ENCODE results near the gene ZNF512B.
"Not testable (repeated sequence)": the region's sequence is repeated elsewhere in the genome, so short reads cannot be mapped to it uniquely, and the experiment has no call there.

The ZNF512B gene

DNA sequence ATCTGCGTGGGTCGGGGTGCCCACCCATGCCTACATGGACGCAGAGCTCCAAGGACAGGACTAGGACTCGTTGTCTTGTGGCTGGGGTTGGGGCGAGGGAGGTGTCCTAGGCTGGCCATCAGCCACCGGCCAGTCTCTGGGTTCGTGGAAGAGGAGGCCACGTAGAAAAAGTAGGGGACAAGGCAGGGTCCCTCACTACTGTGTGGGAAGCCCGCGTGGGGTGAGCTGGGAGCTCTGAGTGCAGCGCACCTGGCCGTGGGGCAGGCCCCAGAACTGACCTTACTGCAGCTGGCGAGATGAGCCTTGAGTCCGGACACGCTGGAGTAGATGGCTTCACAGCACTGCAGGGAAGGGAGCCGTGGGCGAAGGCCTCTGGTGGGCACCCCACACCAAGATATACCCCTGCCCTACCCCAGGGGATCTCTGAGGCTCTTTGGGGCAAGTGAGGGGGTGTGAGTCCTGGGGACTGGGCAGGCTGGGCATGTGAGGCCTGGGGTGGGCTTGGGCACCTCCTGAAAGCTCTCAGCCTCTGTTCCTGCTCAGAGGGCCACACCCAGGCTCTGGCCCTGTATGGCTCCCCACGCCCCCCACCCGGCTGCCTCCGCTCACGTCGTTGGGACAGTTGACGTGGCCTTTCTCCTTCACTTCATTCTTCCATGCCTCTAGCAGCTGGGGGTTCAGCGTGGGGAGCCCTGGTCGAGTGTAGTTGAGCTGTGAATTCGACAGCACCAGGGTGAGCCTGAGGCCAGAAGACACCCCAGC, 7.9 kb downstream of the ZNF512B start:
- no peak for TF ChIP-seq EZH2phosphoT487 (IDR thresholded peaks at IDR 0.05; ENCODE audit: borderline replicate concordance)
- TF ChIP-seq, protein P1, sequence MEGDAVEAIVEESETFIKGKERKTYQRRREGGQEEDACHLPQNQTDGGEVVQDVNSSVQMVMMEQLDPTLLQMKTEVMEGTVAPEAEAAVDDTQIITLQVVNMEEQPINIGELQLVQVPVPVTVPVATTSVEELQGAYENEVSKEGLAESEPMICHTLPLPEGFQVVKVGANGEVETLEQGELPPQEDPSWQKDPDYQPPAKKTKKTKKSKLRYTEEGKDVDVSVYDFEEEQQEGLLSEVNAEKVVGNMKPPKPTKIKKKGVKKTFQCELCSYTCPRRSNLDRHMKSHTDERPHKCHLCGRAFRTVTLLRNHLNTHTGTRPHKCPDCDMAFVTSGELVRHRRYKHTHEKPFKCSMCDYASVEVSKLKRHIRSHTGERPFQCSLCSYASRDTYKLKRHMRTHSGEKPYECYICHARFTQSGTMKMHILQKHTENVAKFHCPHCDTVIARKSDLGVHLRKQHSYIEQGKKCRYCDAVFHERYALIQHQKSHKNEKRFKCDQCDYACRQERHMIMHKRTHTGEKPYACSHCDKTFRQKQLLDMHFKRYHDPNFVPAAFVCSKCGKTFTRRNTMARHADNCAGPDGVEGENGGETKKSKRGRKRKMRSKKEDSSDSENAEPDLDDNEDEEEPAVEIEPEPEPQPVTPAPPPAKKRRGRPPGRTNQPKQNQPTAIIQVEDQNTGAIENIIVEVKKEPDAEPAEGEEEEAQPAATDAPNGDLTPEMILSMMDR (conservative IDR thresholded peaks at IDR 0.05; ENCODE audit: low read length), result no peak
- Histone ChIP-seq H4K20me1 (ENCODE audit: insufficient read depth, low read length, poor library complexity, severe bottlenecking) (no peaks in the 10 kb centered on the region), H3K4me3 (ENCODE audit: low read length, poor library complexity, severe bottlenecking) (no peak overlapping the region), H3K9me2 (replicated peaks; ENCODE audit: low read depth, low read length) (no peaks in the 10 kb centered on the region), H3F3A (ENCODE audit: low read depth) (no peaks in the 10 kb centered on the region), H3K79me2 (ENCODE audit: insufficient read depth, low read length) (no peaks in the 10 kb centered on the region), H2AFZ (ENCODE audit: low read length) (no peak overlapping the region), H3K9me3 (ENCODE audit: insufficient read depth, low read depth, low read length) (no peaks in the 10 kb centered on the region), H3K27me3 (ENCODE audit: insufficient read depth, low read length, poor library complexity, severe bottlenecking) (no peaks in the 10 kb centered on the region), H3K4me2 (ENCODE audit: low read depth, low read length, poor library complexity, severe bottlenecking) (no peak overlapping the region), H3K36me3 (ENCODE audit: insufficient read depth, low read length) (no peaks in the 10 kb centered on the region), H3K4me1 (ENCODE audit: insufficient read depth, low read length, poor library complexity, severe bottlenecking) (peaks cover 12% of the 10 kb centered on the region), H3K9ac (ENCODE audit: low read depth, low read length, poor library complexity, severe bottlenecking) (no peak overlapping the region)

DNA sequence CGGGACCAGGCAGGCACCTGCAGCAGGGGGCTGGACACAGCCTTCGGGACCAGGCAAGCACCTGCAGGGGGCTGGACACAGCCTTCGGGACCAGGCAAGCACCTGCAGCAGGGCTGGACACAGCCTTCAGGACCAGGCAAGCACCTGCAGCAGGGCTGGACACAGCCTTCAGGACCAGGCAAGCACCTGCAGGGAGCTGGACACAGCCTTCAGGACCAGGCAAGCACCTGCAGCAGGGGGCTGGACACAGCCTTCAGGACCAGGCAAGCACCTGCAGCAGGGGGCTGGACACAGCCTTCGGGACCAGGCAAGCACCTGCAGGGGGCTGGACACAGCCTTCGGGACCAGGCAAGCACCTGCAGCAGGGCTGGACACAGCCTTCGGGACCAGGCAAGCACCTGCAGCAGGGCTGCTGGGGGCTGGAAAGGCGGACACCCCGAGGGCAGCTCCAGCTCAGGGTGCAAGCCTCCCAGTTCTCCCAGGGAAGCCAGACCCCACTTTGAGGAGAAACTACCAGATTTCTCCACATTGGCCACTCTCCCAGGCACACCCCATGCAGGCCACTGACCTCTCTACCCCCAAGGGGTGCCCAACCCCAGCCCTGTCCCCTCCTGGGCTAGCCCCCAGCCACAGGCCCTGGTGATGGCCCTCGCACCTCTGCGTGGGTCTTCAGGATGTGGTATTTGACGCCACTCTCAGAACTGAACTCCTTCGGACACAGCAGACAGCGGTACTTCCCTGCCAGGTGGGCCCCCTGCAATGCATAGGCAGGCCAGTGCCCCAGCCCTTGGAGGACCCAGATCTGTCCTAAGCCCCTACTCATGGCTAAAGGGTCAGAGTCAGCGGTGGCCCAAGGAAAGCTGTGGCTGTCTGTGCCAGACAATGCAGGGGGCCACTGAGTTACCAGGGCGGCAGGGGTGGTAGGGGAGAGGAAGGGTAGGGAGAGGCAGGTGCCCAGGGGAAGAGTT, 8.8 kb downstream of the ZNF512B start:
- not testable (repeated sequence) for H3F3A ChIP-seq (ENCODE audit: low read depth); H3K27me3 ChIP-seq (ENCODE audit: insufficient read depth, low read length, poor library complexity, severe bottlenecking); H3K36me3 ChIP-seq (ENCODE audit: insufficient read depth, low read length); H2AFZ ChIP-seq (ENCODE audit: low read length); H3K79me2 ChIP-seq (ENCODE audit: insufficient read depth, low read length); H3K9ac ChIP-seq (ENCODE audit: low read depth, low read length, poor library complexity, severe bottlenecking); H3K9me3 ChIP-seq (ENCODE audit: insufficient read depth, low read depth, low read length); H3K4me3 ChIP-seq (ENCODE audit: low read length, poor library complexity, severe bottlenecking); H3K4me2 ChIP-seq (ENCODE audit: low read depth, low read length, poor library complexity, severe bottlenecking); H3K9me2 ChIP-seq (replicated peaks; ENCODE audit: low read depth, low read length); H4K20me1 ChIP-seq (ENCODE audit: insufficient read depth, low read length, poor library complexity, severe bottlenecking)
- H3K4me1 ChIP-seq (ENCODE audit: insufficient read depth, low read length, poor library complexity, severe bottlenecking), result peaks cover 12% of the 10 kb centered on the region

DNA sequence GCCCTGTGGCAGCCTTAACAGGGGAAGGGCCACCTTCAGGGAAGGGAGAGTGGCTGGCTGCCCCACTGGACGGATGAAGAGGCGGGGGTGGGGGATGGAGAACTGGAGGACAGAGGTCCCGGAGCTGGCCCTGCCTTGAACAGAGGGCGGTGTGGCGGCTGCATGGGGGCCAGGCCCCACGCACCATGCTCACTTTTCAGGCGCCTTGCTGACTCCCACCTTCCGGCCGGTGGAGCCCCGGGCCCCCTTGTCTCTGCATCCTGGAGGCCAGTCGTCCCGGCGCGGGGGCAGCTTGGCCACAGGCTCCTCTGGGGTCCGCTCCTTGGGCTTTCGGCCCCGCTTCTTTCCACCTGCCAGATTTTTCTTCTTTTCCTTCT, 10.0 kb downstream of the ZNF512B start:
- no peaks in the 10 kb centered on the region for H3K36me3 ChIP-seq (ENCODE audit: insufficient read depth, low read length)
- no peaks in the 10 kb centered on the region for H3K27me3 ChIP-seq (ENCODE audit: insufficient read depth, low read length, poor library complexity, severe bottlenecking)
- peaks cover 15% of the 10 kb centered on the region for H3K79me2 ChIP-seq (ENCODE audit: insufficient read depth, low read length)
- H3K9ac ChIP-seq (ENCODE audit: low read depth, low read length, poor library complexity, severe bottlenecking), result no peak overlapping the region
- no peaks in the 10 kb centered on the region for H3K9me3 ChIP-seq (ENCODE audit: insufficient read depth, low read depth, low read length)
- H4K20me1 ChIP-seq (ENCODE audit: insufficient read depth, low read length, poor library complexity, severe bottlenecking), result peaks cover 7% of the 10 kb centered on the region
- no peak overlapping the region for H2AFZ ChIP-seq (ENCODE audit: low read length)
- peaks cover 19% of the 10 kb centered on the region for H3K4me1 ChIP-seq (ENCODE audit: insufficient read depth, low read length, poor library complexity, severe bottlenecking)
- TF ChIP-seq, protein P1 (conservative IDR thresholded peaks at IDR 0.05; ENCODE audit: low read length), result no peak
- no peak for TF ChIP-seq EZH2phosphoT487 (IDR thresholded peaks at IDR 0.05; ENCODE audit: borderline replicate concordance)
- no peak overlapping the region for H3K4me2 ChIP-seq (ENCODE audit: low read depth, low read length, poor library complexity, severe bottlenecking)
- no peak overlapping the region for H3K4me3 ChIP-seq (ENCODE audit: low read length, poor library complexity, severe bottlenecking)
- H3K9me2 ChIP-seq (replicated peaks; ENCODE audit: low read depth, low read length), result no peaks in the 10 kb centered on the region
- H3F3A ChIP-seq (ENCODE audit: low read depth), result no peaks in the 10 kb centered on the region

Measured in Loucy (cell line).